GM12864 (cell line): ENCODE data around the gene PRR11.

ENCODE experiments used
- DNase-seq: peaks from one replicate; pipeline ENCODE4 v3.0.0-alpha.2; 2011; ENCODE audit warnings: low read depth
- H3K4me3 ChIP-seq: 2 replicates; pipeline ENCODE4 v1.5.1; 2011; ENCODE audit warnings: mild to moderate bottlenecking, low read depth, low read length, control low read depth
- CTCF ChIP-seq: IDR thresholded peaks from 2 replicates; pipeline ENCODE4 v1.5.1; 2011; ENCODE audit warnings: low read depth, mild to moderate bottlenecking, moderate library complexity, low read length, control low read depth, inconsistent platforms; ENCODE audit errors: missing control alignments

The PRR11 gene

DNA sequence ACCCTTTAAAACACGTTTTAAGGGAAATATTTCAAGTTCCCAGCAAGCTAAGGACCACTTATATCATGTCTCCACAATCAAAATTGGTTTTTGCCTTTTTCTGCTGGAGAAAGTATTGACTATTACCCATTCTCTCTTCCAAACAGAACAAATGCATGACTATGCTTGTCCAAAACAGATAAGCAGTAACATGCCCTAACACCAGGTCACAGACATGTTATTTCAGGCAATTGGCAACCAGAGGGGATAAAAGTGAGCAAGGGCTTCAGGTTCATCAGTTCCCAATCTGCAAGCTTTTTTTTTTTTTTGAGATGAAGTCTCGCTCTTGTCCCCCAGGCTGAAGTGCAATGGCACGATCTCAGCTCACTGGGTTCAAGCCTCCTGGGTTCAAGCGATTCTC, 15.6 kb upstream of the PRR11 start:
- no peak overlapping the region for H3K4me3 ChIP-seq
- DNase-seq, result no peak
- TF ChIP-seq CTCF, result no peak

DNA sequence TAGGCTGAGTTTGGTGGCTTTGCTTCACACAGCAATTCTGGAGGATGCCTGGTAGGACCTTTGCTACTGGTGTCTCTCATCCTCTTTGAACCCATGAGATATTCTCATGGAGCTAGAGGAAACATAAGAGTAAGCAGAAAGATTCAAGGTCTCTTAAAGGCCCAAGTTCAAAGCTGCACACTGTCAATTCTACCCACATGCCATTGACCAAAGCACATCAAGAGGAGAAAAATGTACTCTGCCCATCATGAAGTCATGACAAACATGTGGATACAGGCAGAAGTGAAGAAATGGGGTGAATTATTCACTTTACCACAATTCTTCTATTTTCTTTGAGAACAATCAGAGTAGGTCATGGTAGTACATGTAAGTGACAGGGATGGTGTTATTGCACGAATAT, 13.7 kb upstream of the PRR11 start:
- TF ChIP-seq CTCF, result no peak
- DNase-seq, result no peak
- no peak overlapping the region for H3K4me3 ChIP-seq

DNA sequence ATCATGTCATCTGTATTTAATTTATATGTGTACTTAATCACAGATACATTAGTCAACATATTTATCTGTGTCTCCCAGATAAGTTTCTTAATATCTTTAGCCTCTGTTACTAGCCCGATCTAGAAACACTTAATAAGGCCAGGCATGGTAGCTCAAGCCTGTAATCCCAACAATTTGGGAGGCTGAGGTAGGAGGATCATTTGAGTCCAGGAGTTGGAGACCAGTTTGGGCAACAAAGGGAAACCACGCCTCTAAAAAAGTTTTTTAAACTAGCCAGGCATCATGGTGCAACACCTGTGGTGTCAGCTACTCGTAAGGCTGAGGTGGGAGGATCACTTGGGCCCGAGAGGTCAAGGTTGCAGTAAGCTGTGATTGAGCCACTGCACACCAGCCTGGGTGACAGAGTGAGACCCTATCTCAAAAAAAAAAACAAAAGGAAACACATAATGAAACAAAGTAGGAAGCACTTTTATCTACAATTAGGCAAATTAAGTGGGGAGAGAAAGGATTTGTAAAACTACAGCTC, 9.9 kb upstream of the PRR11 start:
- TF ChIP-seq CTCF, result no peak
- H3K4me3 ChIP-seq, result no peak overlapping the region
- no peak for DNase-seq

DNA sequence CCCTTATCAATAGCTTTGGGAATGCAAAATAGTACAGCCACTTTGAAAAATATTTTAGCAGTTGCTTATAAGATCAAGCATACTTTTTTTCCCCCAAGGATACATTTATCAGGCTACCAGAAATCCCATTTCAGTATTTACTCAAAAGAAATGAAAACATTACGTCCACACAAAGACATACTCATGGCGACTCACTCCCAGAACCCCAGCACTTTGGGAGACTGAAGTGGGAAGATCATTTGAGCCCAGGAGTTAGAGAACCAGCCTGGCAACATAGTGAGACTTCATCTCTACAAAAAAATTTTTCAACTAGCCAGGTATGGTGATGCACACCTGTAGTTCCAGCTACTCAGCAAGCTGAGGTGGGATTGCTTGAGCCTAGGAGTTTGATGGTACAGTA, 6.5 kb upstream of the PRR11 start:
- no peak for TF ChIP-seq CTCF
- no peak overlapping the region for H3K4me3 ChIP-seq
- DNase-seq, result no peak

- no peak for DNase-seq
- no peak for TF ChIP-seq CTCF
- no peak overlapping the region for H3K4me3 ChIP-seq
Observed at GRCh38 chr17:59149841-59150511, 5.6 kb upstream of the PRR11 start.

DNA sequence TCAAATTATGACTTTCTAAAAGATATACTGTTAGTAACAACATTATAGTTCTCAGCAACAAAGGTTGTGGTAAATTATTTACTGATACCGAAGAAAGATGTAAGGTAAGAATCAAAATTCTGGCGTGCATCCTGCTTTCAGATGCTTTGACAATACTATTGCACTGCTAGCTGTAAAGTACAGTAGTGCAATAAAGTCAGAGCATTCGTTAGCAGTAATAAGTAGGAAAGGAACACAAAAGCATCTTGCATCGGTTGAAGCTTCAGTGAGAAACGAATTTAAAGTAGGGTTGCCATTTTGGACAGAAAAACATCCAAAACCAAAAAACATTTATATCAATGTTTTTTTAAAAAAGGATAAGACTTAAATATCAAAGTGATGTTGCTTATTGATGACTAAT, 4.5 kb upstream of the PRR11 start:
- TF ChIP-seq CTCF, result no peak
- no peak for DNase-seq
- no peak overlapping the region for H3K4me3 ChIP-seq

DNA sequence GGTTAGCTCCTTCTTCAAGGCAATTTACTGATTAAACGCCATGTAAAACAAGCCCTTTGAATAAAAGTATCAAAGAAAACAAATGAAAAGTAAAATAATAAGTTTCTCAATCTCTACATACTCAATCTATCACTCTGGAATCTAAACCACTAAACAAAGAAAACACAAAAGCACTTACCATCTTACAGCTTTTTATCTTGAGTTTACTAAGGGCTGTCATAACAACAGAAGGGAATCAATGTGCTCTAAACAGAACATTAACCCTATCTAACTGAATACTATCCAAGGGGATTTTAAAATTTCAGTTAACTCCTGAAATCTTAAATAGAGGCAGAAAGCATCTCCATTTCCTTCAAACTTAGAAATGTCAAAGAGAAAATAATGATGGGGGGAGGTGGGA, 4.0 kb upstream of the PRR11 start:
- no peak overlapping the region for H3K4me3 ChIP-seq

More for the DNA sequence above, 4.0 kb upstream of the PRR11 start:
- no peak for TF ChIP-seq CTCF
- no peak for DNase-seq
